HUES6 (cell line): ENCODE measurements around the gene BAIAP3.

Experiments used
- H3K27ac ChIP-seq: 2 replicates; pipeline ENCODE4 v1.7.0; 2013; ENCODE audit warnings: low read depth, mild to moderate bottlenecking, low read length, inconsistent platforms
- H3K27me3 ChIP-seq: 2 replicates; pipeline ENCODE4 v1.6.1; 2013; ENCODE audit warnings: low read length; ENCODE audit not compliant: control insufficient read depth, insufficient read depth
- H3K36me3 ChIP-seq: 2 replicates; pipeline ENCODE4 v1.6.1; 2013; ENCODE audit warnings: low read length; ENCODE audit not compliant: control insufficient read depth, insufficient read depth
- H3K4me1 ChIP-seq: 2 replicates; pipeline ENCODE4 v1.6.1; 2013; ENCODE audit warnings: low read length; ENCODE audit not compliant: control insufficient read depth, insufficient read depth
- H3K4me3 ChIP-seq: 2 replicates; pipeline ENCODE4 v1.5.1; 2013; ENCODE audit warnings: low read depth, low read length
- H3K9ac ChIP-seq: one replicate; pipeline ENCODE4 v1.6.1; 2013; ENCODE audit warnings: mild to moderate bottlenecking, low read length
- H3K9me3 ChIP-seq: 2 replicates; pipeline ENCODE4 v1.6.1; 2013; ENCODE audit warnings: low read depth, low read length; ENCODE audit not compliant: control insufficient read depth, insufficient read depth

The BAIAP3 gene

DNA sequence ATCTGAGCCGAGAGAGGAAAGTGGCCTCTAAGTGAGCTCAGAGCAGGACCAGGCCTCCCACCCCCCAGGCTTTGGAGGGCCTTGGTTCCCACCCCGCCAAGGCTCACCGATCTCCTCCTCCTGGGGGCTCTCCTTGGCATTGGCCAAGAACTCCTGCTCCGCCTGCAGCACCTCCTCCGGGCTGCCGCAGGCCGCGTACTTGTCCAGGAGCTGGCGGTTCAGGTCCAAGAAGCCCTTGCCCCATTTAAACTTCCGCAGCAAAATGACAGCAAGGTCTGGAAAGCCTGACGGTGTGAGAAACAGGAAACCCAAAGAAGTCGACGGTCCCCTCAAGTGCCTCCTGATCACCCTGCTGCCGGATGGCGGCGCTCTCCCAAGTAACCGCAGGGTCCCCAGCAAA, 16.5 kb downstream of the BAIAP3 start:
- H3K9ac ChIP-seq = no peak overlapping the region
- peaks cover 9% of the 10 kb centered on the region for H3K4me1 ChIP-seq
- H3K27me3 ChIP-seq = peaks cover 2% of the 10 kb centered on the region; the same call in 1 of the 2 replicates
- no peak overlapping the region for H3K4me3 ChIP-seq
- H3K27ac ChIP-seq = no peak overlapping the region
- no peaks in the 10 kb centered on the region for H3K9me3 ChIP-seq
- peaks cover 30% of the 10 kb centered on the region for H3K36me3 ChIP-seq

DNA sequence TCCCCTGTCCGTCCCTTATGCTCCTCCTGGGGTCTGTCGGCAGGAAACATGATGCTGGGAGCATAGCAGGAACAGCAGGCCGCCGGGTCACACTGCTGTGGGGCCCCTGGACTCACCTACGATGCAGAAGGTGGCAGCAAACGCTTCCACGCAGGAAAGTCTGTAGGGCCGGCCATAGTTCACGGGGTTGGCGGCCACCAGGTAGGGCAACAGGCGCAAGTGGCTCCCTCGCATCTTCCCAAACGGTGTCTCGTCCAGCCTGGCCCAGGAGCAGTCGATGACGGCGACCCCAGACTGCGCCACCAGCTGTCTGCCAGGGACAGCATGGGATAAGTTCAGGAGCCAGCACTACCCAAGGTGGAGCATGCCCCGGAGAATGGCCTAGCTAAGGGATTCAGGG, 17.2 kb downstream of the BAIAP3 start:
- Histone ChIP-seq H3K4me1 (peaks cover 9% of the 10 kb centered on the region), H3K27me3 (no peaks in the 10 kb centered on the region; the same call in 1 of the 2 replicates), H3K4me3 (peak overlapping the region; percentile 87), H3K9ac (peak overlapping the region; percentile 82), H3K9me3 (no peaks in the 10 kb centered on the region), H3K36me3 (peaks cover 30% of the 10 kb centered on the region), H3K27ac (no peak overlapping the region)

DNA sequence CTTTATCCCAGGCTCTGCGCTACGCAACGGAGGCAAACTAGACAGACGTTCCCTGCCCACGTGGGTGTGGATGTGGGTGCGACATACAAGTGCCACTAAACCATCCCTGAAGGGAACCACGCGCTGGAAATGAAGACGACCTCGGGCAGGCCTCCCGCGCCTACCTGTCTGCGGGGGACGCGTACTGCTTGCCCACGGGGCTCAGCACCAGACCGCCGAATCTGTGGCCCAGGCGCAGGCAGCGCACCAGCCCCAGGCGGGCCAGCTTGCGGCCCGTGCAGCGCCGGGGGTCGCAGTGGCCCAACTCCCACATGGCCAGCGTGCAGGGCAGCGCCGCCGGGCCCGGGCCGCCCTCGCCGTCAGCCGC, 17.8 kb downstream of the BAIAP3 start:
- H3K9me3 ChIP-seq = no peaks in the 10 kb centered on the region
- no peaks in the 10 kb centered on the region; the same call in 1 of the 2 replicates for H3K27me3 ChIP-seq
- peaks cover 30% of the 10 kb centered on the region for H3K36me3 ChIP-seq
- H3K27ac ChIP-seq = peak overlapping the region; percentile 35; the same call in 1 of the 2 replicates
- H3K9ac ChIP-seq = peak overlapping the region; percentile 82
- H3K4me3 ChIP-seq = peak overlapping the region; percentile 87
- peaks cover 9% of the 10 kb centered on the region for H3K4me1 ChIP-seq

DNA sequence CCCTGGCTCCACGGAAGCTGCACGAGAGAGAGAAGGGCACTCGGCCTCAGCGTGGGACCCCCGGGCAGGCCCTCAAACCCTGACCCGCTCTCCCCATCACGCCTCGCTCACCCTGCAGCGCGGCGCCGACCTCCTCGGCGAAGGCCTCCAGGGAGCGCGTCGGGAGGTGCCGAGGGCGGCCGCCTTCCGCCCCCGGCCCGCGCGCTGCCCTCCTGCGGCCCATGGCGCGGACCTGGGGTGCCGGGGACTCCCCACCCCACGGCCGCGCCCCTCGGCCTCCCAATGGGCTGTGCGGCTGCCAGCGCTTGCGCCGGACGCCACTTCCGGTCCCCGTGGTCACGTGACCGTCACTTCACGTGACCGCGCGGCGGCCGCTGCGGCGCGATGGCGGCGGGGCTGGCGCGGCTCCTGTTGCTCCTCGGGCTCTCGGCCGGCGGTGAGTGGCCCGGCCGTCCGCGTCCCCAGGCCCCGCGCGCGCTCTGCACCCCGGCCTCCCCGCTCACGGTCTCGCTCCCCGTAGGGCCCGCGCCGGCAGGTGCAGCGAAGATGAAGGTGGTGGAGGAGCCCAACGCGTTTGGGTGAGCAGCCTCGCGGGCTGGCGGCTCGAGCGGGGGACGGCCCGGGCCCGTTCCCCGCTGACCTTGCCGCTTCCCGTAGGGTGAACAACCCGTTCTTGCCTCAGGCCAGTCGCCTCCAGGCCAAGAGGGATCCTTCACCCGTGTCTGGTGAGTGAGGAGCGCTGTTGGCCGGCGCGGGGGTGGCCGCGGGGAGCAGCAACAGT, 18.3 kb downstream of the BAIAP3 start, which contains the start of the genes GNPTG and TSR3:
Gene GNPTG, plus strand, starts transcription at position 350 of the 781 bp plus-strand sequence. Its CDS starts 35 bp downstream, at position 385.
Gene TSR3, minus strand, starts transcription at position 297 of the 781 bp plus-strand sequence. Its CDS starts 74 bp downstream, at position 223.
- peak within 1 kb of the TSS; percentile 35; the same call in 1 of the 2 replicates for H3K27ac ChIP-seq
- H3K4me3 ChIP-seq = peak within 1 kb of the TSS; percentile 87
- H3K4me1 ChIP-seq = peaks cover 9% of the 10 kb centered on the region
- no peaks in the 10 kb centered on the region for H3K27me3 ChIP-seq
- H3K9me3 ChIP-seq = no peaks in the 10 kb centered on the region
- peaks cover 30% of the 10 kb centered on the region for H3K36me3 ChIP-seq
- H3K9ac ChIP-seq = peak within 1 kb of the TSS; percentile 82

DNA sequence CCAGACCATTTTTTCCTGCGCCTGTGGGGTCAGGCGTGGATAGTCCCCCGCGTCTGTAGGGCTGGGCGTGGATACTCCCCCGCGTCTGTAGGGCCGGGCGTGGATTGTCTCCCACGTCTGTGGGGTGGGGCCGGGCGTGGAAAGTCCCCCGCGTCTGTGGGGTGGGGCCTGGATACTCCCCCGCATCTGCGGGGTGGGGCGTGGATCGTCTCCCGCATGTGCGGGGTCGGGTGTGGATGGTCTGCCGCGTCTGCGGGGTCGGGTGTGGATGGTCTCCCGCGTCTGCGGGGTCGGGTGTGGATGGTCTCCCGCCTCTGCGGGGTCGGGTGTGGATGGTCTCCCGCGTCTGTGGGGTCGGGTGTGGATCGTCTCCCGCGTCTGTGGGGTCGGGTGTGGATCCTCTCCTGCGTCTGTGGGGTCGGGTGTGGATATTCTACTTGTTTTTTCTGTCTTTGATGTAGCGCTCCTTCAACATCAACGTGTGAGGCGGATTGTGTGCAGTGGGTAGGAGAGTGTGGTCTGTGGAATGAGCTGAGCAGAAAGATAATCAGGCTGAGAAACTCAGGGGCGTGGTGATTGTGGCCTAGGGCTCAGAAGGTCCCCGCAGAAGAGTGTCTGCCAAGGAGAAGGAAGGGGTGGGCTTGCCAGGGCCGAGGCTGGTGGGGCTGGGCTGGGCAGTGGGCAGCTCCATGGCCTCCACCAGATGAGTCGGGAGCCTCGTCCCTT, 21.5 kb downstream of the BAIAP3 start:
- no peaks in the 10 kb centered on the region for H3K9me3 ChIP-seq
- H3K36me3 ChIP-seq = peaks cover 9% of the 10 kb centered on the region
- H3K27me3 ChIP-seq = no peaks in the 10 kb centered on the region
- H3K4me3 ChIP-seq = no peak overlapping the region
- peaks cover 9% of the 10 kb centered on the region for H3K4me1 ChIP-seq
- H3K9ac ChIP-seq = no peak overlapping the region
- H3K27ac ChIP-seq = no peak overlapping the region

DNA sequence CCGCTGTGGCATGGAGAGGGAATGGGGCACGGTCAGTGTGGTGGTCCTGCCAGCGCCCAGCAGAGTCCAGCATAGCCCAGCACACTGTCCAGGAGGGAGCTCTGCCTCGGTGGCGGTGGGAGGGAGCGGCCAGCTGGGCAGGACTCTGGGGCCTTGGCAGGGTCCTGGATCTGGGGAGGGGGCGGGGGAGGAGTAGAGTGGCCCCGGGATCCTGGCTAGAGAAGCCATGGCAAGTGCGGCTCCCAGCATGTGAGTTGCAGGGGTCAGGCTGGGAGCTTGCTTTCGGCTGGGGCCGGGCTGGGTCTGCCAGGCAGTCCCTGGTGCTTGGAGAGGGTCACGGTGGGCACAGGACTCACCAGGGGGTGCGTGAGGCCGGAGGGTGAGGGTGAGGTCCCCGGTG, 22.1 kb downstream of the BAIAP3 start:
- H3K27ac ChIP-seq = no peak overlapping the region
- H3K27me3 ChIP-seq = no peaks in the 10 kb centered on the region
- no peak overlapping the region for H3K9ac ChIP-seq
- no peaks in the 10 kb centered on the region for H3K9me3 ChIP-seq
- peaks cover 7% of the 10 kb centered on the region for H3K4me1 ChIP-seq
- H3K36me3 ChIP-seq = peaks cover 4% of the 10 kb centered on the region
- no peak overlapping the region for H3K4me3 ChIP-seq

DNA sequence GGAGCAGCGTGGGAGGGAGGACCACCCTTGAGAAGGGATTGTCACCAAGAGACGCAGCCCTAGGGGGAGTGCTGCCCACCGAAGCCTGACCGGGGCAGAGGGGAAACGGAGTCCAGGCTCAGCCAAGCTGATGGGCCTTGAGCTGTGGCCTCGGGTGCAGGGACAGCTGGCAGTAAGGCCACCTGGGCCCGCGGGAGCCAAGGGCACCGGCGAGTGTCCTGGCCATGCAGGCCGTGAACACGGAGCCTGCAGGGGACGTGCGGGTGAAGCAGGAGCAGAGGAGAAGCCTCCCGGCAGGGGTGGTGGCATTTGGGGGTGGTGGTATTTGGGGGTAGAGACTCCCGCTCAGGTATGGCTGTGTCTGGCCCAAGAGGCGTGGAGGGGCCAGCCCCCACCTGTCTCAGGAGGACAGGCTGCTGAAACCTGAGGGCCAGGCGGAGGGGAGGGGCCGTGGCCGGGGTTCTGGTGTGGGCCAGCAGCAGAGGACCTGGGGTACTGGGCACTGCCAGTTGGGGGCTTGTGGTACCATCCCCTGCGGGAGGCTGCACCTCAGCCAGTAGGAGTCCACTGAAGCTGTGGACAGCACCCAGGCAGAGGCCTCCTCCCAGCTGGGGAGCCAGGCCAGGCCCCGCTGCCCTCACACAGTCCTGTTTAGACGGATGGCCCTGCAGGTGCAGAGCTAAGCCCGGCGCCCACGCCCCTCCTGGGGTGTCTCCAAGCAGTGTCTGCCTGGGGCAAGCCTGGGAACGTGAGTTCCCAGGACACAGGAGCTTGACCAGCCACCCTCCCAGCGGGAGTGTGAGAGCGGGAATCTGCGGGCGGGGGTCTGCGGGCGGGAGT, 22.8 kb downstream of the BAIAP3 start:
- Histone ChIP-seq H3K36me3 (peaks cover 9% of the 10 kb centered on the region; the same call in 1 of the 2 replicates), H3K4me1 (peaks cover 2% of the 10 kb centered on the region; the same call in 1 of the 2 replicates), H3K4me3 (no peak overlapping the region), H3K9me3 (no peaks in the 10 kb centered on the region), H3K27me3 (no peaks in the 10 kb centered on the region), H3K27ac (no peak overlapping the region), H3K9ac (no peak overlapping the region)

DNA sequence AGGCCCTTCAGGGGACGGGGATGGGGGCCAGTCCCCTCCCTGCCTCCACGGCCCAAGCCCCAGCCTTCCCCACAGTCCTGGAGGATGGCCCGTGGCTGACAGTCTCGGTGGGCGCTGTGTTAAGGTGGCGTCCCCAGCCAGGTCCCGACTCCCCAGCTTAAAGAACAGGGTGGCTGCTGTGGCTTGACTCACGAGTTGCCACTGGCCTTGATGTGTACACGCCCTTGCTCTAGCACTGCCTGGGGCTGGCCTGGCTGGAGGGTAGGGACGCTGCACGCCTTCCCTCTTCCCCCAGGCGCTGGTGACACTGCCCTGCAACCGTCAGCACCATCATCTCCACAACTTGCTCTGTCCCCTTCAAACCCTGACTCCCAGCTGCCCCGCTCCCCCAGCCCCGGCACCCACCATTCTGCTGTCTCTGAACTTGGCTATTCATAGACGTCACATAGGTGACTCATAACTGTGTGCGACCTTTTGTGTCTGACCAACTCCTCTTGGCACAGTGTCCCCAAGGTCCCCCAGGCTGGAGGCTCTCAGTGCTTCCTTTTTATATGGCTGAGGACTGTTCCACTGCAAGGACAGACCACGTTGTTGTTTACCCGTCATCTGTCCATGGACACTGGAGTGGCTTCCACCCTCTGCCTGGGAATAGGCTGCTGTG, 24.6 kb downstream of the BAIAP3 start:
- Histone ChIP-seq H3K27me3 (no peaks in the 10 kb centered on the region), H3K4me1 (no peaks in the 10 kb centered on the region), H3K9me3 (no peaks in the 10 kb centered on the region), H3K36me3 (peaks cover 25% of the 10 kb centered on the region), H3K27ac (no peak overlapping the region), H3K4me3 (no peak overlapping the region), H3K9ac (no peak overlapping the region)

DNA sequence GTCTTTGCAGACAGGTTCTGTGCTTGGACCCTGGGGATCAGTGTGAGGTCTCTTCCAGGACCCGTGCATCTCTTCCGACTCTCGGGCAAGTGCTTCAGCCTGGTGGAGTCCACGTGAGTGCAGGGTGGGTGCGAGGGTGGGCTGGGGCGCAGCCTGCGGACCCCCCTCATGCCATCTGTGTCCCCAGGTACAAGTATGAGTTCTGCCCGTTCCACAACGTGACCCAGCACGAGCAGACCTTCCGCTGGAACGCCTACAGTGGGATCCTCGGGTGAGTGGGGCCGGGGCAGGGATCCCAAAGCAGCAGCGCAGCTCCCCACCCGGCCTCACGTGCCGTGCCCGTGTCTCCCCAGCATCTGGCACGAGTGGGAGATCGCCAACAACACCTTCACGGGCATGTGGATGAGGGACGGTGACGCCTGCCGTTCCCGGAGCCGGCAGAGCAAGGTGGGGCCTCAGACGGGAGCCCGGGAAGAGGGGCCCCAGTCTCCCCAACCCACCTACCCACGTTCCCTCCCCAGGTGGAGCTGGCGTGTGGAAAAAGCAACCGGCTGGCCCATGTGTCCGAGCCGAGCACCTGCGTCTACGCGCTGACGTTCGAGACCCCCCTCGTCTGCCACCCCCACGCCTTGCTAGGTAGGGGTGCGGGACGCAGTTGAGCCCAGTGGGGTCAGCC, 28.4 kb downstream of the BAIAP3 start:
- H3K9me3 ChIP-seq = no peaks in the 10 kb centered on the region
- H3K27me3 ChIP-seq = no peaks in the 10 kb centered on the region
- H3K4me3 ChIP-seq = no peak overlapping the region
- peaks cover 55% of the 10 kb centered on the region for H3K36me3 ChIP-seq
- H3K9ac ChIP-seq = no peak overlapping the region
- H3K27ac ChIP-seq = no peak overlapping the region
- no peaks in the 10 kb centered on the region for H3K4me1 ChIP-seq

DNA sequence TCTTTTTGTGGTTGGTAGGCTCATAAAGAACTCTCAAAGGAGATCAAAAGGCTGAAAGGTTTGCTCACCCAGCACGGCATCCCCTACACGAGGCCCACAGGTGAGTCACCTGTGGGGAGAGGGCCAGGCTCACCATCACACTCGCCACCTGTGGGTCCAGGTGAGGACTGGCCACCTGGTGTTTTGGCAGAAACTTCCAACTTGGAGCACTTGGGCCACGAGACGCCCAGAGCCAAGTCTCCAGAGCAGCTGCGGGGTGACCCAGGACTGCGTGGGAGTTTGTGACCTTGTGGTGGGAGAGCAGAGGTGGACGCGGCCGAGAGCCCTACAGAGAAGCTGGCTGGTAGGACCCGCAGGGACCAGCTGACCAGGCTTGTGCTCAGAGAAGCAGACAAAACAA, 29.4 kb downstream of the BAIAP3 start:
- Histone ChIP-seq H3K27ac (no peak overlapping the region), H3K4me1 (no peaks in the 10 kb centered on the region), H3K4me3 (no peak overlapping the region), H3K36me3 (peaks cover 59% of the 10 kb centered on the region), H3K9ac (no peak overlapping the region), H3K27me3 (no peaks in the 10 kb centered on the region), H3K9me3 (no peaks in the 10 kb centered on the region)
